HCT116 (cell line): ENCODE data around the gene DGCR8. TPM values are rescaled to one million over a fixed set of nuclear protein-coding genes. Genes with fewer than 3 reads are reported as not detected.
A peak's percentile ranks its signal among the peaks of the same experiment; 100 is the strongest.

Source experiments
- ATAC-seq: fragments of 200-7000 bp; cut with Tn5 transposase; 2 replicates; pipeline ENCODE4 v1.9.1; 2020; ENCODE audit warnings: mild to moderate bottlenecking, moderate library complexity
- BruUV-seq: library from RNA; stranded (reverse); fragments of 400-500 nt; replicated peaks from 2 replicates; lab custom pipeline; 2021; lab: Mats Ljungman, UMichigan
- CTCF ChIA-PET: fragments of 300-600 bp; sonication (Branson Sonifier 250); formaldehyde crosslinking; loops from one replicate; lab custom pipeline; 2021; ENCODE audit warnings: antibody characterized with exemption; lab: Charles Lee
- POLR2A ChIA-PET: fragments of 300-600, 350-600 bp; sonication (Branson Sonifier 250); formaldehyde crosslinking; loops from one replicate; lab custom pipeline; 2021; ENCODE audit warnings: antibody characterized with exemption; lab: Charles Lee
- RAD21 ChIA-PET, 2 experiments: fragments of 300-600 bp; sonication (Branson Sonifier 250); formaldehyde crosslinking; loops; one replicate each; lab custom pipeline; 2023; ENCODE audit warnings: low total read pairs in 2 of 2; ENCODE audit not compliant: uncharacterized antibody in 2 of 2, unreplicated experiment in 2 of 2, low non-redundant PET in 1 of 2; lab: Charles Lee
- DNase-seq: peaks from one replicate; pipeline ENCODE4 v3.0.0-alpha.2; 2010; ENCODE audit warnings: low read depth, low spot score
- H2AFZ ChIP-seq: fragments of 200-600 bp; shearing (Covaris generic), sonication (generic); 2 replicates; pipeline ENCODE4 v1.6.1; 2017; ENCODE audit warnings: low read depth, mixed run types, mixed read lengths, antibody characterized with exemption, low read length; ENCODE audit not compliant: poor library complexity, severe bottlenecking
- H3K27ac ChIP-seq: 2 replicates; pipeline ENCODE4 v1.5.1; 2012; ENCODE audit warnings: low read depth, low read length
- H3K27me3 ChIP-seq: fragments of 200-600 bp; sonication (generic); 2 replicates; pipeline ENCODE4 v1.6.1; 2016; ENCODE audit warnings: mixed run types, low read length, mixed read lengths; ENCODE audit not compliant: insufficient read depth
- H3K36me3 ChIP-seq, 2 experiments: fragments of 200-500 bp in 1 of 2; fragments of 200-600 bp in 1 of 2; sonication (Bioruptor generic) in 1 of 2; sonication (generic) in 1 of 2; 2 replicates each; pipeline versions ENCODE4 v1.5.1 to v1.6.1; 2014 to 2016; ENCODE audit warnings: low read length in 2 of 2, inconsistent platforms in 1 of 2, mixed read lengths in 1 of 2, mixed run types in 1 of 2; ENCODE audit not compliant: insufficient read depth in 2 of 2, control insufficient read depth in 1 of 2
- H3K4me1 ChIP-seq, 2 experiments: fragments of 200-600 bp in 1 of 2; sonication (generic) in 1 of 2; 2 replicates each; pipeline versions ENCODE4 v1.5.1 to v1.6.1; 2012 to 2017; ENCODE audit warnings: low read length in 2 of 2, inconsistent platforms in 1 of 2, mild to moderate bottlenecking in 1 of 2, mixed read lengths in 1 of 2, mixed run types in 1 of 2, moderate library complexity in 1 of 2; ENCODE audit not compliant: insufficient read depth in 2 of 2, control insufficient read depth in 1 of 2
- H3K4me2 ChIP-seq: fragments of 200-600 bp; sonication (generic); 2 replicates; pipeline ENCODE4 v1.6.1; 2017; ENCODE audit warnings: mixed run types, low read length, mixed read lengths
- H3K4me3 ChIP-seq, 2 experiments: fragments of 200-600 bp in 1 of 2; sonication (generic) in 1 of 2; replicated peaks in 1 of 2; 2 replicates each; pipeline ENCODE4 v1.5.1; 2011 to 2016; ENCODE audit warnings: low read length in 2 of 2, control low read depth in 1 of 2, low read depth in 1 of 2, mild to moderate bottlenecking in 1 of 2, mixed read lengths in 1 of 2, mixed run types in 1 of 2
- H3K79me2 ChIP-seq: fragments of 200-600 bp; sonication (generic); 2 replicates; pipeline ENCODE4 v1.6.1; 2017; ENCODE audit warnings: mild to moderate bottlenecking, mixed run types, low read length, moderate library complexity, mixed read lengths; ENCODE audit not compliant: insufficient read depth
- H3K9ac ChIP-seq: fragments of 200-600 bp; sonication (generic); 2 replicates; pipeline ENCODE4 v1.6.1; 2016; ENCODE audit warnings: low read length, mixed read lengths
- H3K9me2 ChIP-seq: fragments of 200-600 bp; sonication (generic), shearing (Covaris generic); 2 replicates; pipeline ENCODE4 v1.6.1; 2017; ENCODE audit warnings: mixed run types, mild to moderate bottlenecking, moderate library complexity; ENCODE audit not compliant: insufficient read depth
- H3K9me3 ChIP-seq, 2 experiments: fragments of 200-500 bp in 1 of 2; fragments of 200-600 bp in 1 of 2; sonication (Bioruptor generic) in 1 of 2; sonication (generic) in 1 of 2; 2 replicates each; pipeline ENCODE4 v1.6.1; 2014 to 2017; ENCODE audit warnings: low read length in 2 of 2, mixed read lengths in 2 of 2, inconsistent platforms in 1 of 2, low read depth in 1 of 2, mild to moderate bottlenecking in 1 of 2, mixed run types in 1 of 2, moderate library complexity in 1 of 2; ENCODE audit not compliant: control insufficient read depth in 1 of 2, insufficient read depth in 1 of 2
- H4K20me1 ChIP-seq: fragments of 200-600 bp; sonication (generic), shearing (Covaris generic); 2 replicates; pipeline ENCODE4 v1.6.1; 2017; ENCODE audit warnings: mixed run types, mild to moderate bottlenecking, moderate library complexity; ENCODE audit not compliant: insufficient read depth
- CEBPB ChIP-seq: IDR thresholded peaks from 2 replicates; pipeline ENCODE4 v1.6.1; 2012; ENCODE audit warnings: low read depth
- EZH2phosphoT487 ChIP-seq: fragments of 200-600 bp; IDR thresholded peaks from 2 replicates; pipeline ENCODE4 v1.6.1; 2018; ENCODE audit warnings: antibody characterized with exemption, borderline replicate concordance
- ZFX ChIP-seq: fragments of 450-650 bp; IDR thresholded peaks from 2 replicates; pipeline ENCODE4 v1.6.1; 2017
- intact Hi-C: fragments of 100-400 bp; cut with micrococcal nuclease; formaldehyde crosslinking; loops from 2 replicates; pipeline ENCODE4 v1.10.0; 2022
- total RNA-seq: library from RNA; stranded (reverse); gene quantifications from one replicate; pipeline ENCODE4 v1.2.1, GENCODE V29; 2021; ENCODE audit not compliant: unreplicated experiment
- TF ChIP-seq, protein P1 (sequence below): IDR thresholded peaks from 2 replicates; pipeline ENCODE4 v1.6.1; 2011; ENCODE audit warnings: mild to moderate bottlenecking, low read length, moderate library complexity; ENCODE audit not compliant: insufficient replicate concordance; ENCODE audit errors: extremely low read depth
- TF ChIP-seq, protein P2 (sequence below): IDR thresholded peaks from 2 replicates; pipeline ENCODE4 v1.6.1; 2012
- TF ChIP-seq, protein P3 (sequence below), 3 experiments: fragments of 200-600 bp in 1 of 3; sonication (generic) in 1 of 3; IDR thresholded peaks in 2 of 3; conservative IDR thresholded peaks in 1 of 3; 2 replicates each; pipeline ENCODE4 v1.5.1; 2012 to 2017; ENCODE audit warnings: low read depth in 2 of 3, low read length in 2 of 3, antibody characterized with exemption in 1 of 3, borderline replicate concordance in 1 of 3, control low read depth in 1 of 3, mild to moderate bottlenecking in 1 of 3, mixed read lengths in 1 of 3, mixed run types in 1 of 3, moderate library complexity in 1 of 3; ENCODE audit not compliant: insufficient read depth in 1 of 3

DGCR8 gene
- total RNA-seq, 1 experiment from 2014 or later: 43.8 TPM

DNA sequence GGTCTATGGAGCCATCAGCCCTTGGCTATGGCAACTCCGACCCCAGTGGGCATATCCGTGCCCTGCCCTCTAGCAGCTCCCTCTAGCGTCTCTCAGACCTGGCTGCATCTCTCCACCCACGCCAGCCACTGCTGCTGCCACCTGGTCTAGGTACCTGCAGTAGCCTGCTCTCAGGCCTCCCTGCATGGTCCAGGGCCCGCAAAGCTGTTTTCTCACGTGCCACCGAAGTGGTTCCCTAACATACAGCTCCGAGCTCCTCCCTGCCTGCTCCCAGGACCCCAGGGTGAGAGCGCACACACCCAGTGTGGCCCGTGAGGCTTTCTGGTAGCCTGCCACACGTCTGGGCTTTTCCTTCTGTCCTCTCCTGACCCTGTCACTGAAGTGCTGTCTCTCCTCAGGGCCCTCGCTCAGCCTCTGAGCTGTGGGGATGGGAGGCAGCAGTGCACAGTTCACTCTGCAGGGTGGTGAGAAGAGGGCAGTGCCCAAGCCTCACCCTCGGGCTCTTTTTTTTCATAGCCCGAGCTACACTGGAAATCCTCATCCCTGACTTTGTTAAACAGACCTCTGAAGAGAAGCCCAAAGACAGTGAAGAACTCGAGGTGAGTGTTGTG is 14.3 kb downstream of the DGCR8 start:
- POLR2A ChIA-PET: no interaction called here
- no peak for DNase-seq
- ATAC-seq: 0 out of 2 replicates have a peak, but pooled peaks have one; percentile 14
- no peak overlapping the region for H3K27ac ChIP-seq
- RAD21 ChIA-PET: no interaction called here
- no peaks in the 10 kb centered on the region for H4K20me1 ChIP-seq
- H3K27me3 ChIP-seq: no peaks in the 10 kb centered on the region
- BruUV-seq: no TSS peak
- no peak overlapping the region for H2AFZ ChIP-seq
- H3K9me3 ChIP-seq: no peaks in the 10 kb centered on the region
- no peak overlapping the region for H3K4me2 ChIP-seq
- peaks cover 82 to 88% of the 10 kb centered on the region in 2 experiments for H3K36me3 ChIP-seq
- H3K4me3 ChIP-seq: no peak overlapping the region
- H3K79me2 ChIP-seq: peaks cover 78% of the 10 kb centered on the region
- CTCF ChIA-PET: no interaction called here
- intact Hi-C loops: no loop called here
- no peaks in the 10 kb centered on the region for H3K4me1 ChIP-seq
- TF ChIP-seq, protein P1, sequence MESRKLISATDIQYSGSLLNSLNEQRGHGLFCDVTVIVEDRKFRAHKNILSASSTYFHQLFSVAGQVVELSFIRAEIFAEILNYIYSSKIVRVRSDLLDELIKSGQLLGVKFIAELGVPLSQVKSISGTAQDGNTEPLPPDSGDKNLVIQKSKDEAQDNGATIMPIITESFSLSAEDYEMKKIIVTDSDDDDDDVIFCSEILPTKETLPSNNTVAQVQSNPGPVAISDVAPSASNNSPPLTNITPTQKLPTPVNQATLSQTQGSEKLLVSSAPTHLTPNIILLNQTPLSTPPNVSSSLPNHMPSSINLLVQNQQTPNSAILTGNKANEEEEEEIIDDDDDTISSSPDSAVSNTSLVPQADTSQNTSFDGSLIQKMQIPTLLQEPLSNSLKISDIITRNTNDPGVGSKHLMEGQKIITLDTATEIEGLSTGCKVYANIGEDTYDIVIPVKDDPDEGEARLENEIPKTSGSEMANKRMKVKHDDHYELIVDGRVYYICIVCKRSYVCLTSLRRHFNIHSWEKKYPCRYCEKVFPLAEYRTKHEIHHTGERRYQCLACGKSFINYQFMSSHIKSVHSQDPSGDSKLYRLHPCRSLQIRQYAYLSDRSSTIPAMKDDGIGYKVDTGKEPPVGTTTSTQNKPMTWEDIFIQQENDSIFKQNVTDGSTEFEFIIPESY: no peak
- TF ChIP-seq, protein P2, sequence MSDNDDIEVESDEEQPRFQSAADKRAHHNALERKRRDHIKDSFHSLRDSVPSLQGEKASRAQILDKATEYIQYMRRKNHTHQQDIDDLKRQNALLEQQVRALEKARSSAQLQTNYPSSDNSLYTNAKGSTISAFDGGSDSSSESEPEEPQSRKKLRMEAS: no peak
- TF ChIP-seq ZFX (no peak), EZH2phosphoT487 (no peak)
- H3K9me2 ChIP-seq: no peaks in the 10 kb centered on the region
- no peak overlapping the region for H3K9ac ChIP-seq

DNA sequence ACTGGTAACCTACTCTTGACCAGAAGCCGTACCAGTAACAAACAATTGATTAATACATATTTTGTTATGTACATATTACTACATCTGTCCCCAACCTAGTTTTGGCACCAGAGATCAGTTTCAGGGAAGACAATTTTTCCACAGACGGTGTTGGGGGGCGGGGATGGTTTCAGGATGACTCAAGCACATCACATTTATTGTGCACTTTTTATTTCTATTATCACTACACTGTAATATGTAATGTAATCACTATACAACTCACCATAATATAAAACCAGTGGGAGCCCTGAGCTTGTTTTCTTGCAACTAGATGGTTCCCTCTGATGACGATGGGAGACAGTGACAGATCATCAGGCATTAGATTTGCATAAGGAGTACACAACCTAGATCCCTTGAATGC is 15.5 kb downstream of the DGCR8 start:
- Histone ChIP-seq H3K4me3 (no peak overlapping the region), H2AFZ (no peak overlapping the region), H3K9ac (no peak overlapping the region), H3K27ac (no peak overlapping the region), H3K4me2 (no peak overlapping the region), H3K9me3 (no peaks in the 10 kb centered on the region), H4K20me1 (no peaks in the 10 kb centered on the region), H3K79me2 (peaks cover 76% of the 10 kb centered on the region), H3K27me3 (no peaks in the 10 kb centered on the region), H3K4me1 (no peaks in the 10 kb centered on the region), H3K36me3 (peaks cover 78 to 86% of the 10 kb centered on the region in 2 experiments), H3K9me2 (no peaks in the 10 kb centered on the region)
- RAD21 ChIA-PET: no interaction called here
- CTCF ChIA-PET: no interaction called here
- BruUV-seq: no TSS peak
- POLR2A ChIA-PET: no interaction called here
- ATAC-seq: no peak
- DNase-seq: no peak
- TF ChIP-seq, protein P3, sequence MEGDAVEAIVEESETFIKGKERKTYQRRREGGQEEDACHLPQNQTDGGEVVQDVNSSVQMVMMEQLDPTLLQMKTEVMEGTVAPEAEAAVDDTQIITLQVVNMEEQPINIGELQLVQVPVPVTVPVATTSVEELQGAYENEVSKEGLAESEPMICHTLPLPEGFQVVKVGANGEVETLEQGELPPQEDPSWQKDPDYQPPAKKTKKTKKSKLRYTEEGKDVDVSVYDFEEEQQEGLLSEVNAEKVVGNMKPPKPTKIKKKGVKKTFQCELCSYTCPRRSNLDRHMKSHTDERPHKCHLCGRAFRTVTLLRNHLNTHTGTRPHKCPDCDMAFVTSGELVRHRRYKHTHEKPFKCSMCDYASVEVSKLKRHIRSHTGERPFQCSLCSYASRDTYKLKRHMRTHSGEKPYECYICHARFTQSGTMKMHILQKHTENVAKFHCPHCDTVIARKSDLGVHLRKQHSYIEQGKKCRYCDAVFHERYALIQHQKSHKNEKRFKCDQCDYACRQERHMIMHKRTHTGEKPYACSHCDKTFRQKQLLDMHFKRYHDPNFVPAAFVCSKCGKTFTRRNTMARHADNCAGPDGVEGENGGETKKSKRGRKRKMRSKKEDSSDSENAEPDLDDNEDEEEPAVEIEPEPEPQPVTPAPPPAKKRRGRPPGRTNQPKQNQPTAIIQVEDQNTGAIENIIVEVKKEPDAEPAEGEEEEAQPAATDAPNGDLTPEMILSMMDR (IDR thresholded peaks at IDR 0.05 in 2 of 3, conservative IDR thresholded peaks at IDR 0.05 in 1 of 3; ENCODE audit: borderline replicate concordance in 1 of 3, insufficient read depth in 1 of 3, low read depth in 2 of 3, low read length in 2 of 3): no peak
- no peak for TF ChIP-seq CEBPB
- TF ChIP-seq, all 23 proteins: peak for 0
- intact Hi-C loops: no loop called here
